Fibroblast of skin of back (primary cell): ENCODE data around the gene REXO1. TPM values are rescaled to one million over a fixed set of nuclear protein-coding genes. Genes with fewer than 3 reads are reported as not detected.
"Not testable (repeated sequence)": the region's sequence is repeated elsewhere in the genome, so short reads cannot be mapped to it uniquely, and the experiment has no call there.

Experiments
- DNase-seq: peaks from one replicate; pipeline ENCODE4 v3.0.0-alpha.2; 2013
- polyA plus RNA-seq, 2 experiments: library from polyadenylated mRNA; unstranded; fragments of 120-200 nt; gene quantifications; one replicate each; pipeline ENCODE4 v1.2.1, GENCODE V29; 2013; ENCODE audit not compliant: insufficient read length in 2 of 2

REXO1 gene
- 37.1 TPM for polyA plus RNA-seq (2013, experiment 1 of 2; ENCODE audit: insufficient read length)
- 26.6 TPM for polyA plus RNA-seq (2013, experiment 2 of 2; ENCODE audit: insufficient read length)

DNA sequence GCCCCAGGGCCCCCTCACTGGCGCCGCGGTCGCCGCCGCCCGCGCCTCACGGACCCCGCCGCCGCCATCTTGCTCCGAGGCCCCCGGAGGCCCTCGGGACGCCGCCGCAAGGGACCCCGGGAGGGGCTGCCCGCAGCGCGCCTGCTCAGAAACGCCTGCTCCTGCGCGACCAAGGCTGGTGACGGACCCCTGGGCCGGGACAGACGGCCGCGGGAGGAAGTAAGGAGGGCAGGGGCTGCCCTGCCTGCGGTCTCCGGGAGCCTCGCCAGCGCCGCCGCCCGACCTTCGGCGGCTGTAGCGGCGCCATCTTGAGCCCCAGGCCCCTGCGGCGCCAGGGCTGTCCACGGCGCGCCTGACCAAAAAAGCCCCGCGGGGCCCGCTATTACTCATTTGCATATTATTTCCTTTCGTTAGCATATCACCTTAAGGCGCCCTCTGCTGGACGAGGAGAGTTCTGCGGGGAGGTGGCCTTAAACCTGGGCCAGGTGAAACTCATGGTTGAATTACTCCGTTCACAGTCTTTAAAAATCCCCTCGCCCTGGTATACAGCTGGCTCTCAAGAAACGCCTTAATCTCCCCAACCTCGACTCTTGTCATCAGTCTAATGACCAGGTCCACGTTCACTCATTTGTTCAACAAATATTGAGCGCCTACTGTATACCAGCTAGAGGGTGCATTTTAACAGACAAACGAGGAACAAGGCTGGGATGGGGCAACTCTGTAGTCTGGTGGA lies at the start of gene REXO1:
Gene REXO1, minus strand, starts transcription at position 85 of the 733 bp plus-strand sequence. CDS start 125 bp downstream, outside the sequence.
- DNase-seq, result peak; percentile 92

- DNase-seq, result no peak
These were observed 48.2 kb upstream of the REXO1 start for GRCh38 chr19:1896508-1896907.

DNA sequence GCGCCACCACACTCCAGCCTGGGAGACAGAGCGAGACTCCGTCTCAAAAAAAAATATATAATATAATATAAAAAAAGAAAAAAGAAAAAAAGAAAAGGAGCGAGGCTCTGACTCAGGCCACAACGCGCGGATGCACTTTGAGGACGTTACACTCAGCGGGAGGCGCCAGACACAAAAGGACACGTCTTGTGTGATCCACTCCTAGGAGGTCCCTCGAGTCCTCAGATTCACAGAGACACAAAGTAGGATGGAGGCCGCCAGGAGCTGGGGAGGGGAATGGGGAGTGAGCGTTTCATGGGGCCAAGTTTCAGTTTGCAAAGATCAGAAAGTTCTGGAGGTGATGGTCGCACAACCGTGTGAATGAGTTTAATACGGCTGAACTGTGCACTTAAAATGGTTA lies 45.5 kb upstream of the REXO1 start:
- DNase-seq, result no peak

DNA sequence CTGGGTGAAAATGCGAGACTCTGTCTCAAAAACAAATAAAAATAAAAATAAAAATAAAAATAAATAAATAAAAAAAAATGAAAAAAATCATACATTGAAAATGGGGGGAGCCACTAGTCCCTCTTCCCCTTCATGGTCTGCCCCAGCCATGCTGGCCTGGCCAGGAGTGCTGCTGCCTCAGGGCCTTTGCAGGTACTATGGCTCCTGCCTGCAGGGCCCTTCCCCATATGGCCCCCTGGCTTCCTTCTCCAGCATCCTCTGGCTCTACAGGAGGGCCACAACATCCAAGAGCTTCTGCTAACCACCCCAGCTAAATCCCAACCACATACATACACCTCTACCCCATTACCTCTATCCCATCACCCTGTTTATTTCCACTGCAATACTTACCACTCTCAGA lies 41.6 kb upstream of the REXO1 start:
- no peak for DNase-seq

- DNase-seq, result no peak
These were observed 40.1 kb upstream of the REXO1 start for GRCh38 chr19:1888385-1888784.

- not testable (repeated sequence) for DNase-seq
These were observed 38.1 kb upstream of the REXO1 start for GRCh38 chr19:1886360-1886759.

- DNase-seq, result peak; percentile 92
These were observed 37.3 kb upstream of the REXO1 start, which contains the start of gene ABHD17A for GRCh38 chr19:1885398-1886119. TSS of gene ABHD17A (minus strand) at chr19:1885496. CDS start at chr19:1881566, 3,930 bp downstream.

DNA sequence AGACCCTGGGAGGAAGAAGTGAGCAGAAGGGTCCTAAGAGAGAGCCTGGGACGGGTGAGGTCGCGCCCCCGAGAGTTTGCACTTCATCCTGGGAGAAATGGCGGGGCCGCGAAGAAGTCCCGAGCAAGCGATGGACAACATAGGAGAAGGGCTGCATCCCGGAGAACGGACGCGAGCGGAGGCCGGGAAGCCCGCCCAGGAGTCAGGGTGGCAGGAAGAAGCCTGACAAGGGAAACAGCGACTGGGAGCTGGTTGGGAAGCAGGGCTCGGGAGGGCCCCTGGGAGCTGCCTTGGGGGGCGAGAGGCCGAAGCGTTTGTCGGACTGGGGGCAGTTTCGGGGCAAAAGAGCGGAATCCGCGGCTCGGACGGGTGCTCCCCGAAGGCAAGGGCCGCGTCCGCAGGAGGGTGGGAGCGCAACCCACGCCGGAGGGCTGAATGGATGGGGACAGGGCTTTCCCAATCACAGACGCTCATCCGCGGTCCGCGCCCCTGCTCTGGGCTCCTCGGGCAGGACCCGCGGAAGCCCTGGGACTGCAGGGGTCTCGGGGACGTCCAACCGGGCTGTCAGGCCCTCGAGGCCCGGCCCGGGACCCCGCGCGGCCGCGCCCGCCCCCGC lies 36.5 kb upstream of the REXO1 start:
- no peak for DNase-seq

- DNase-seq, result no peak
These were observed 36.0 kb upstream of the REXO1 start for GRCh38 chr19:1884291-1884718.

DNA sequence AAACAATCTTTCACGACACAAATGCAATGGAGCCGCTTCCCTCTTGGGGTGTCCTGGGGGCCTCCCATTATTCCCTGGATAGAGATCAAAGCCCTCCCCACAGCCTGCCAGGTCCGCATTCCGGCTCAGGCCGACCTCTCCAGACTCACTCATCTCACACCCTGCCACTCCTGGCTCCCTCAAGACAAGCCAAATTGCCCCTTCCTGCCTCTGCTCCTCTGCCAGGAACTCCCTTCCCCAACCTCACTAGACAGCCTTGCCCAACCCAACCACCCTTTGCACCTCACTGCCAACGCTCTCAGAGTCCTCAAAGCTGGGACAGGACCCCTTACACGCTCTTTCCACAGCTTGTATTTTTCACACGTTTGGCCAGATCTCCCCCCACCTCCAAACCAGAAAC lies 35.5 kb upstream of the REXO1 start:
- no peak for DNase-seq

DNA sequence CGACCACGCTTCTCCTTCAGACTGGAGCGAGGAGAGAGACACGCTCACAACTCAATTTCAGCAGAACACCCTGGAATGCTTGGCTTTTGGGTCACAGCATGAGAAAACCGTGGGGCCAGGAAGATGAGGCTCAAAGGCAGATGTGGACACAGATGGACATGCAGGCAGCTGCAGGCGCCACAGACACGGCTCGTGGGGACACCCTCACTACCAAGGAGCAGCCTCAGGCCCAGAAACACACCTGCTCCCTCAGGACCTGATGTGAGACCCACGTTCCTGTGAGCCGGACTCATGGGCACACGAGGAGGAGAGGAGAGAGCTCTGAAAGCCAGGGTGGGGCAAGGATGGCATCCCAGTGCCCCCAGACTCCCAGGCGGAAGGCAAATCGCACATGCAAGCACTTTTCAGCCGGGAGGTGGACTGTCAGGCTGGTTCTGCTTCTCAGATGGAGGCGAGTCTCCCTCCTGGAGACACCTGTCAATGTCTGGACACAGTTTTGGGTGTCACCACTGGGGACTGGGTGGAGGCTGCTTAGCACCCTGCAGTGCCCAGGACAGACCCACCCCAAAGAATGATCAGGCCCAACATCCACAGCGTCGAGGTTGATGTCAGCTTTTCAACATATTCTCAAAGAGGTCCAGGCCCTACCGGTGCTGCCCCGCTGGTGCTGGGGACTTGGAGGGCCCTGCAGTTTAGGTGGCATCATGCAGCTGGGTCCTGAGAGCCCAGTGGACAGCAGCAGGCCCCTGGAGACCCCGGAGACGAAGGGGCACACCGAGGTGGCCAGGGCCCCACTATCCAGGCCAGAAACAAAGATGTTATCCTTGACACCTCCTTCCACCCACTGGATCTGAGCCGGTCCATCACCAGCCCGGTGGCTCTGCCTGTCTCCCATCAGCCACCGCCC lies 34.8 kb upstream of the REXO1 start:
- no peak for DNase-seq

GRCh38 chr19:1882089-1882785 lies 34.0 kb upstream of the REXO1 start:
- no peak for DNase-seq

- not testable (repeated sequence) for DNase-seq
These were observed 33.3 kb upstream of the REXO1 start for GRCh38 chr19:1881393-1882088.

DNA sequence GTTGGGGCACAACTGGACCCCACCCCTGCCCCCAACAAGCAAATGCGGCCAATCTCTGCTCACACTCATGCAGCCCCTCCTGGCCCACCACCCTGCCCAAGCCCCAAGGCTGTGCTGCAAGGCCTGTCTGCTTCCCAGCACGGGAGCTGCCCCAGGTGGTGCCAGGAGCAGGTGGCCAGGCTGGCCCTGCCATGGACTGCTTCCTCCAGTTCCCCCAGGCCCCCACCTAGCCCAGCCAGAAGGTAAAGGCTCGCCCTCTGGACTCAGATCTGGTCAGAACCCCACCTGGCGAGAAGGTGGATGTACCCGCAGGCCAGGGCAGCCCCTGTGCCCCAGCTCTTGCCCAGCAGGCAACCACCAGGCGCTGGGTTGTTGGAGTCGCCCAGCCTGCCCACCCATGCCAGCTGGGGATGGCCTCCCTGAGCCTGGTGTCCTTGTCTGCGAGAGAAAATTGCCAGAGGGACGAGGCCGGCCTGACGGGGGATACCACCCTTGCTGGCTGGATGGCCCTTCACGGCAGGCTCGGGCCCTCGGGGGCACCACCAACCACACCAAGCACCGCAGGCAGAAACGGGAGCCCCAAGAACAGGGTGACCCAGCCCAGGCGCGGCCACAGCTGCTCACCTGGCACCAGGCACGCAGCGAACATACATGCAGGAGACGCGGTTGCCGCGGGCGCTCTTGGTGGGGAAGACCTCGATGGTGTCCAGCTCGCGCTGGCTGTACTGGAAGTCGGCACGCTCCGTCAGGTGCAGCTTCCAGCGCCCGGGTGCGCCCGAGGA lies 32.5 kb upstream of the REXO1 start:
- no peak for DNase-seq

GRCh38 chr19:1879982-1880381 lies 31.7 kb upstream of the REXO1 start:
- DNase-seq, result not testable (repeated sequence)

- not testable (repeated sequence) for DNase-seq
These were observed 30.3 kb upstream of the REXO1 start for GRCh38 chr19:1878583-1878982.

DNA sequence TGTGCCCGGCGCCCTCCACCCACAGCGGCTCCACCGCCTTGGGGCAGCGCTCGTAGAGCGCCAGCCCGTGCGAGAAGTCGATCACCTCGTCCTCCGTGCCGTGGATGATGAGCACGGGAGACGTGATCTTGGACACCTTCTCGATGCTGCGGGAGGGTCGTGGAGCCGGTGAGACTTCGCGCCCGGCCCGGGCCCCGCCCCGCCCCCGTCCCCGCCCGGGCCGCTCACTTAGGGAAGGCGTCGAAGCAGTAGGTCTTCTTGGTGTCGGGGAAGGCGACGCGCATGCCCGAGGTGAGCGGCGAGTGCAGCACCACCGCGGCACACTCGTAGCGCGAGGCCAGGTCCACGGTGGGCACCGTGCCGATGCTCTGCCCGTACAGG lies 29.0 kb upstream of the REXO1 start:
- not testable (repeated sequence) for DNase-seq

GRCh38 chr19:1876496-1877279 lies 28.4 kb upstream of the REXO1 start:
- not testable (repeated sequence) for DNase-seq
